DND-41 (cell line): ENCODE results near the gene EID2.

Source experiments
- ATAC-seq: fragments of 200-7000 bp; cut with Tn5 transposase; 3 replicates; pipeline ENCODE4 v1.9.1; 2021; ENCODE audit warnings: low read depth; ENCODE audit not compliant: insufficient read depth
- DNase-seq: peaks from one replicate; pipeline ENCODE4 v3.0.0-alpha.2; 2020
- H2AFZ ChIP-seq: 2 replicates; pipeline ENCODE4 v1.6.0; 2012; ENCODE audit warnings: low read depth, low read length
- H3K27ac ChIP-seq: 2 replicates; pipeline ENCODE4 v1.5.1; 2012; ENCODE audit warnings: low read length, inconsistent platforms
- H3K27me3 ChIP-seq: fragments of 200-600 bp; sonication (generic); 2 replicates; pipeline ENCODE4 v1.6.0; 2012; ENCODE audit warnings: low read length, mild to moderate bottlenecking, inconsistent platforms; ENCODE audit not compliant: insufficient read depth, poor library complexity
- H3K36me3 ChIP-seq: 2 replicates; pipeline ENCODE4 v1.5.1; 2012; ENCODE audit warnings: low read length, inconsistent platforms; ENCODE audit not compliant: insufficient read depth
- H3K4me1 ChIP-seq: 2 replicates; pipeline ENCODE4 v1.5.1; 2012; ENCODE audit warnings: mild to moderate bottlenecking, low read length; ENCODE audit not compliant: insufficient read depth
- H3K4me2 ChIP-seq: 2 replicates; pipeline ENCODE4 v1.6.0; 2012; ENCODE audit warnings: mild to moderate bottlenecking, moderate library complexity, low read length, inconsistent platforms; ENCODE audit not compliant: insufficient read depth
- H3K4me3 ChIP-seq, 2 experiments: fragments of 200-600 bp in 1 of 2; shearing (Covaris generic) in 1 of 2; 2 replicates each; pipeline ENCODE4 v1.5.1; 2012 to 2016; ENCODE audit warnings: inconsistent platforms in 2 of 2, low read length in 2 of 2, mild to moderate bottlenecking in 2 of 2, low read depth in 1 of 2, moderate library complexity in 1 of 2
- H3K79me2 ChIP-seq: 2 replicates; pipeline ENCODE4 v1.6.0; 2012; ENCODE audit warnings: low read length, inconsistent platforms; ENCODE audit not compliant: insufficient read depth
- H3K9ac ChIP-seq: 2 replicates; pipeline ENCODE4 v1.6.0; 2012; ENCODE audit warnings: low read depth, mild to moderate bottlenecking, inconsistent platforms, low read length, moderate library complexity
- H3K9me3 ChIP-seq: 2 replicates; pipeline ENCODE4 v1.5.1; 2012; ENCODE audit warnings: low read length, moderate library complexity, mild to moderate bottlenecking, inconsistent platforms; ENCODE audit not compliant: insufficient read depth, severe bottlenecking
- H4K20me1 ChIP-seq: 2 replicates; pipeline ENCODE4 v1.6.0; 2012; ENCODE audit warnings: low read length; ENCODE audit not compliant: insufficient read depth
- EZH2 ChIP-seq: IDR thresholded peaks from 3 replicates; pipeline ENCODE4 v1.6.1; 2012; ENCODE audit warnings: borderline replicate concordance, low read depth, mild to moderate bottlenecking, moderate library complexity, low read length, inconsistent platforms; ENCODE audit not compliant: severe bottlenecking
- TF ChIP-seq, protein P1 (sequence below): IDR thresholded peaks from 2 replicates; pipeline ENCODE4 v1.5.1; 2012; ENCODE audit warnings: borderline replicate concordance, low read length, moderate library complexity, mild to moderate bottlenecking; ENCODE audit not compliant: poor library complexity, severe bottlenecking; ENCODE audit errors: extremely low read depth

Gene EID2, protein sequence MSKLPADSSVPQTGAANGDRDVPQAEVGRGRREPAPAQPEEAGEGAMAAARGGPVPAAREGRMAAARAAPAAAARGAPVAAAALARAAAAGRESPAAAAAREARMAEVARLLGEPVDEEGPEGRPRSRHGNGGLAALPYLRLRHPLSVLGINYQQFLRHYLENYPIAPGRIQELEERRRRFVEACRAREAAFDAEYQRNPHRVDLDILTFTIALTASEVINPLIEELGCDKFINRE

DNA sequence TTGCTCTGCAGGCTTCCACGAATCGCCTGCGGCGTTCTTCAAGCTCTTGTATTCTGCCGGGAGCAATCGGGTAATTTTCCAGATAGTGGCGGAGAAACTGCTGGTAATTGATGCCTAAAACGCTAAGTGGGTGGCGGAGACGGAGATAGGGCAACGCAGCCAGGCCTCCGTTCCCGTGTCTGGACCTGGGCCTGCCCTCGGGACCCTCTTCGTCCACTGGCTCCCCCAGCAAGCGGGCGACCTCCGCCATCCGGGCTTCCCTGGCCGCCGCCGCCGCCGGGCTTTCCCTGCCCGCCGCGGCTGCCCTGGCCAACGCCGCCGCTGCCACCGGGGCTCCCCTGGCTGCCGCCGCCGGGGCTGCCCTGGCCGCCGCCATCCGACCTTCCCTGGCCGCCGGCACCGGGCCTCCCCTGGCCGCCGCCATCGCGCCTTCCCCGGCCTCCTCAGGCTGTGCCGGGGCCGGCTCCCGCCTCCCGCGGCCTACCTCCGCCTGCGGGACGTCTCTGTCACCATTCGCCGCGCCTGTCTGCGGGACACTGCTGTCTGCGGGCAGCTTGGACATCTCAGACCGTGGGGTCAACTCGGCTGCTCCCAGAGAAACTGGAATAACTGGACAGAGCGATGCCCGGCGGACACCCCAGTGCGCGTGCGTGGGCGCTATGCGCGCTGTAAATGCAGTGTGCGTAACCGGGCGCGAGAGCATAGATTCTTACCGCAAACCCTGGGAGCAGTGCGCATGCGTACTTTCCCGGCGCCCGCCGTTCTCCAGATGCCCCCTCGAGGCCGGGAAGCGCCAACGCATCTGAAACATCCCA, at the start of gene EID2:
TSS of gene EID2 (minus strand) at position 644 of the 815 bp plus-strand sequence. CDS start at position 562, 82 bp downstream.
- H3K27ac ChIP-seq: peak within 1 kb of the TSS; percentile 84
- DNase-seq: peak; percentile 93
- ATAC-seq: peak; percentile 95
- H3K27me3 ChIP-seq: no peaks in the 10 kb centered on the region
- H3K79me2 ChIP-seq: peaks cover 25% of the 10 kb centered on the region
- peak within 1 kb of the TSS; percentile 63 for H3K4me2 ChIP-seq
- no peaks in the 10 kb centered on the region for H3K9me3 ChIP-seq
- H2AFZ ChIP-seq: peak within 1 kb of the TSS; percentile 85
- TF ChIP-seq, protein P1, sequence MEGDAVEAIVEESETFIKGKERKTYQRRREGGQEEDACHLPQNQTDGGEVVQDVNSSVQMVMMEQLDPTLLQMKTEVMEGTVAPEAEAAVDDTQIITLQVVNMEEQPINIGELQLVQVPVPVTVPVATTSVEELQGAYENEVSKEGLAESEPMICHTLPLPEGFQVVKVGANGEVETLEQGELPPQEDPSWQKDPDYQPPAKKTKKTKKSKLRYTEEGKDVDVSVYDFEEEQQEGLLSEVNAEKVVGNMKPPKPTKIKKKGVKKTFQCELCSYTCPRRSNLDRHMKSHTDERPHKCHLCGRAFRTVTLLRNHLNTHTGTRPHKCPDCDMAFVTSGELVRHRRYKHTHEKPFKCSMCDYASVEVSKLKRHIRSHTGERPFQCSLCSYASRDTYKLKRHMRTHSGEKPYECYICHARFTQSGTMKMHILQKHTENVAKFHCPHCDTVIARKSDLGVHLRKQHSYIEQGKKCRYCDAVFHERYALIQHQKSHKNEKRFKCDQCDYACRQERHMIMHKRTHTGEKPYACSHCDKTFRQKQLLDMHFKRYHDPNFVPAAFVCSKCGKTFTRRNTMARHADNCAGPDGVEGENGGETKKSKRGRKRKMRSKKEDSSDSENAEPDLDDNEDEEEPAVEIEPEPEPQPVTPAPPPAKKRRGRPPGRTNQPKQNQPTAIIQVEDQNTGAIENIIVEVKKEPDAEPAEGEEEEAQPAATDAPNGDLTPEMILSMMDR: peak; percentile 91
- TF ChIP-seq EZH2: no peak
- H3K4me1 ChIP-seq: peaks cover 22% of the 10 kb centered on the region
- H3K9ac ChIP-seq: peak within 1 kb of the TSS; percentile 84
- no peaks in the 10 kb centered on the region for H4K20me1 ChIP-seq
- H3K4me3 ChIP-seq: peak within 1 kb of the TSS; percentile 65 to 79; a peak in 3 of 4 replicates
- no peaks in the 10 kb centered on the region for H3K36me3 ChIP-seq

DNA sequence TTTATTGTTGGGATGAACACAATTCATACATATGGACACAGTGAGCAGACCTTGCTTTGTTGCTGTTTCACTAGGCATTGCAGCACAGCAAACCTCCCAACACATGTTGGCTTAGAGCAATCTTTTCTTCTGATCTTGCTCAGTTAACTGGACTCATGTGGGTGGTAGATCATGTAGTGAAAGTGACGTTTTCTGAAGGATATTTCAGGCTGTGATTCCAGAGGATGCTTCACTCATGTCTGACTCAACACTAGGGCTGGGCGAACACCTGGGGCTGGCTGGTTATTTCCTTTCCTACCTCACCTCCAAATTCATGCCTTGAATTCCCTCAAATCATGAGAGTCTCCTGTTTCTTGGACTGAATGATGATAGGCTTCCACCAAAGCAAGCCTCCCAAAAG, 48.1 kb upstream of the EID2 start:
- no peaks in the 10 kb centered on the region for H3K4me1 ChIP-seq
- H3K9ac ChIP-seq: no peak overlapping the region
- no peaks in the 10 kb centered on the region for H4K20me1 ChIP-seq
- ATAC-seq (no peak), DNase-seq (no peak)
- H3K36me3 ChIP-seq: no peaks in the 10 kb centered on the region
- H3K9me3 ChIP-seq: no peaks in the 10 kb centered on the region
- no peak overlapping the region for H3K4me3 ChIP-seq
- no peak overlapping the region for H3K4me2 ChIP-seq
- H2AFZ ChIP-seq: no peak overlapping the region
- no peaks in the 10 kb centered on the region for H3K27me3 ChIP-seq
- no peak overlapping the region for H3K27ac ChIP-seq
- no peak for TF ChIP-seq EZH2
- TF ChIP-seq, protein P1: no peak
- H3K79me2 ChIP-seq: no peaks in the 10 kb centered on the region

DNA sequence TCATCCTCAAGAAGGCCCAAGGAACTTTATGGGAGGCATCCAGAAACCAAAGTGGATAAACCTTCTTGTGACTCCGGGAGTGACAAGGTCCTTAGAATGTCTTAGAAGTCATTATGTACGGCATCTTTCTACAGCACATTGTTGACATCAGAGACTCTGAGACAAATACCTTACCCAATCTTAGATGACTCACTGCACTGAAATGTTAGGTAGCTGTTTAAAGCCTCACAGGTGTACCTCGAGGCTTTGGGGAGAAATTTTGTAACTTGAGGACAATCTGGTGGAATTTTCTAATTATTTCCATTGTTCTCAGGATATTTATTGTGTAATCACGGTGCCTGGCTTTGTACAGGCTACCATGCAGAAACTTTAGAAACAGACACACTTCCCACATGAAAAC, 47.5 kb upstream of the EID2 start:
- no peak overlapping the region for H2AFZ ChIP-seq
- TF ChIP-seq, protein P1: no peak
- no peak for TF ChIP-seq EZH2
- no peaks in the 10 kb centered on the region for H3K79me2 ChIP-seq
- no peak overlapping the region for H3K4me3 ChIP-seq
- no peaks in the 10 kb centered on the region for H3K9me3 ChIP-seq
- H4K20me1 ChIP-seq: no peaks in the 10 kb centered on the region
- H3K27me3 ChIP-seq: no peaks in the 10 kb centered on the region
- H3K4me1 ChIP-seq: no peaks in the 10 kb centered on the region
- no peaks in the 10 kb centered on the region for H3K36me3 ChIP-seq
- H3K4me2 ChIP-seq: no peak overlapping the region
- H3K27ac ChIP-seq: no peak overlapping the region
- DNase-seq: no peak
- no peak for ATAC-seq
- H3K9ac ChIP-seq: no peak overlapping the region
